Hematopoietic multipotent progenitor cell treated with erythropoietin and hydrocortisone succinate and interleukin-3 and kit ligand, for 6 days (in vitro differentiated cells): ENCODE data around the gene DCLK3.

Experiments
- DNase-seq: peaks from one replicate; pipeline ENCODE4 v3.0.0-alpha.2; 2015

Gene DCLK3

DNA sequence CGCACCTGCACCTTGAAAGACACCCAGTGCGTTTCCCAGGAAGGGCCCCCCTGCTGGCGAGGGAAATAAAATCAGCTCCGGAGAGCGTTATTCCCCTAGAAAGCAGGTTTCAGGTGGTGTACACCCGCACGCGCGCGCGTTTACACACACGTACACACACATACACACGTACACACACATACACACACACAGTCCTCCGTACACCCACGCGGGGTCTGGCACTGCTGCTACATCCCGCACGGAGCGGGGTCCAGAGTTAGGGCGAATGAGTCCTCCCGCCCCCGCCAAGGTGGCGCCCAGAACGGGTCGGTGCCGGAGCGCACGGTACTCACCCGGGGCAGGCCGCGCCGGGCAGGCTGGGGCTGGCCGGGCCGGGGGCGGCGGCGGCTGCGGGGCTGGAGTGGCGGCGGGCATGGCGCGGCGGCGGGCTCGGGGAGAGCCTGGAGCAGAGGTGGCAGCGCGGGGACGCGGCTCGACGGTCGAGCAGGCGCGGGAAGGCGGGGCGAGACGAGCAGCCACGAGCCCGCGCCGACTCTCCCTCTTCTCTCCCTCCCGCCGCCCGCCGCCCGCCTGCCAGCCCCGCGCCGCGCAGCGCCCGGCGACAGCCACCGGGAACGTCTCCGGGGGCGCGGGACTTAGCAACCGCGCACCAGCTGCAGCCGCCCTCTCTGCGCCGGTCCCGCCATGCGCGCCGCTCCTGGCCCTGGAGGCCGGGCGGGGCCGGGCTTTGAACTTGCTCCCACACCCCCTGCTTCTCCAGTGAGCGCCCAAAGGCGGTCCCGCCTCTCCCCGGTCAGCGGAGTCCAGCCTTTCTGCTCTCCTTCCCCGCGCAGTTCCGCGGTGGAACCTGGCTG, at the start of gene DCLK3:
DCLK3 (minus strand) TSS at position 704 of the 854 bp plus-strand sequence; CDS start at position 414, 290 bp downstream.
- peak; percentile 29 for DNase-seq

DNA sequence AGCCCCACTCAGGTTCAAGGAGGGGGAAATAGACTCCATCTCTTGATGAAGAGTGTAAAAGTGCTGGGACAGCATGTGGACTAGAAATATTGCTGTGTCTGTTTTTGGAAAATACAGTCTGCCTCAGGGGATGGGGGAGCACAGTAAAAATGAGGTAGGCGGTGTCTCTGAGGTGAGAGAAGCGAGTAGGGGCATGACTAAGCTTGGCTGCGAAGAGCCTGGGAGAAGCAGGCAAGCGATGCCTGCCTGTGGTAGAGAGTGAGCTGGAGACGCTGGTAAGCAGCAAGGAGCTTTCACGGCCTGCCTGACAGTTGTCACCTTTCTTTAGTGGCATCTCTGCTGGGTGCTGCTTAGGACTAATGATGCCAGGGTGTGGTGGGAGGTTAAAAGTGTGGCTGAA, 49.0 kb upstream of the DCLK3 start:
- DNase-seq: no peak

DNA sequence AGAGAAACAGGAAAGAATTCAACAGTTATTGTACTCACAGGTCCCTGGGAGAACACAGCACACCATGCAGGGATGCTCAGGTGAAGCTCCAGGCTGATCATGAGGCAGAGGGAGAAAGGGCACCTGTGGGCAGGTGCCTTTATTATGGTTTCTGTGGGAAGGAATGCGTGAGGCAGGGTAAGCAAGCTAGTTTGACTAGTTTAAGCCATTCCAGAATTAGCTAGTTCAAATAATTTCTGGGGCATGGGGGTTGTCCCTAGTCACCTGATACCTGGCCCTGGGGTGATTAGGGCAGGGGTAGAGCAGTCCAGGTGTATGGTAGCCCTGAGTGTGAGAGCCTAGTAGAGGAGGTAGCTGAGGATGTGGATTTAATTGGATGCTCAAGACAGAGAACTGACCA, 47.9 kb upstream of the DCLK3 start:
- DNase-seq: no peak

DNA sequence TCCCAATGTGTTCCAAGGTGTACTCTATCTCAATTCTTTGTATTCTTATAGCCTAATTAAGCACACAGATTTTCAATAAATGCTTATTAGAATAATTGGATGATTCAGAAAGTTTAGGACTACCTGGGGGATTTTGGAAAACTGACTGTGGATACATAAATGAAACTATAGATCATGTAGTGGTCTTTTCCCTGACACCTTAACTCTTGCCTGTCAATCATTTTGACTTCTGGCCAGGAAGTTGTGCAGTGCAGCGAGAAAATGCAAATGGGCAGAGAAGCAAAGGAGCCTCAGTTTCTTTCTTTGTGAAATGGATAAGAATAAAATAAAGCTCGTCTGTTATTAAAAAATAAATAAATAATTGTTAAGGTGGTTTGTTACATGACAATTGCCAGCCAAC, 47.4 kb upstream of the DCLK3 start:
- DNase-seq: no peak

GRCh38 chr3:36804295-36805055, 40.1 kb upstream of the DCLK3 start:
- DNase-seq: no peak

DNA sequence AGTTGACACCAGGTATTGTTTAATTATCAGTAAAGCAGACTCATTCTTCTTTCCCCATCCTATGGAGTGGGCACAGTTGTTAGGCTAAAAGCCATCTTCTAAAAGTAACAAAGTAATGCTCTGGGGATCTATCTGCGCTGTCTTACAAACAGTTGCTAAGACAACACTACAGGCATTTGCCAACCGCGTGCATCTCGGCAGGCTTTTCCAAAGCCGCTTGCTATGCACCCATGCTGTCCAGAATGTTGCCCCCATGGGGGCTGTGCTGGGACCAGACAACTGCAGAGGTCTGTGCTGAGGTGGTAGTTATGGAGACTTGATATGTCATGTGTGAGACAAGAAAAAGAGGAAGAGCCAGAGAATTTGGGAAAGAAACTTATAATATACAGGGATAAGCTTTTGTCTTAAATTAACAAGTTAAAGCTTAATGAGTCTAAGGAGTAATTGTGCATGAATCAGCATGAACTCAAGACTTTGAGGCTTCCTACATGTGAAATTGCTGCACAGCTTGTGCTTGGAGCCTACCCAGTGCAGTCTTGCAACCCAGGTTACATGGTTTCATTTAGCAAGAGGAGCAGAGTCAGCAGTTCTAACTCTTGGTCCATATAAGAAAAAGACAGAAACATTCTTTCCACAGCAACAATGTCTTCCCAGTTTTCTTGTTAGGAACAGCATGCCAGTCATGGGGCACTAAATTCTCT, 38.9 kb upstream of the DCLK3 start:
- DNase-seq: no peak

DNA sequence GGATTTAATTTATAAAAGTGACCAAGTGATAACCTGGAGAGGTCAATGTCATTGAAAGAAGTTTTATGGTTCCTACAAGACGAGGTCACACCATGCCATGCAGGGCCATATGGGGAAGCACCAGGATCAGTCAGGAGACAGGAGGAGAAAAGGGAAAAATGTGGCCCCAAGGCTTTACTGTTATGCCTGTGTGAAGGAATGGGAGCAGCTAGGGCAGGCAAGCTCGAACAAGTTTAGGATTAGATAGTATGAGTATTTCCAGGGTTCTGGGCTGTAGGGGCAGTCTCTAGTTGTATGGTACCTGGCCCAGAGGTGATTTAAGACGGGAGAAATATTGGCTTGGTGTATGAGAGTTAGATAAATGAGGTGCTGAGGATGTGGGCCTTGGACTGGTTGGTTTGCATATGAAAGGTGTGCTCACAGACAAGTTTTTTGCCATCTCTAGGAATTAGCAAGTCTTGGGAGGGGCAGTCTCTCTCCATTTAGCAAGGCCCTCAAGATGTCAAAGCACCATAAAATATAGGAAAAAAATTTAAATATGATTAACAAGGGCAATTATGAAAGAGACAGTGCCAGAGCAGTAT, 36.3 kb upstream of the DCLK3 start:
- DNase-seq: no peak

- DNase-seq: no peak
These were observed 32.5 kb upstream of the DCLK3 start for GRCh38 chr3:36796881-36797280.

GRCh38 chr3:36796161-36796560, 31.8 kb upstream of the DCLK3 start:
- no peak for DNase-seq

DNA sequence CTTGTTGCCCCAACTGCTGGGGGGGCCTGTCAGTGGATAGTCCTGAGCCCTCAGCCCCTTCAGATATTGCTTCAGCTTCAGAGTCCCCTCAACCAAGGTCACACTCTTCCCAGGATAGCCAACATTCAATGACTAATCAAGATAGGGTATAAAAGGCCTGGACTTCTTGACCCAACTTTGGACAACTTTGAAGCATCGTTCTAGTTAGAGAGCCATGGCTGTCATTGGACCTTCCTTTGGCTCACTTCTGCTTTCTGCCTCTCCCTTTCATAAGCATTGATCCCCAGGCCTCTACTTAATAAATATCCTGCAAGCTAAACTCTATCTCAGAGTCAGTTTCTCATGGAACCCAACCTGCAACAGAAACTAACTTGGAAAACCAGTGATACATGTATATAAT, 31.3 kb upstream of the DCLK3 start:
- DNase-seq: no peak

- DNase-seq: peak; percentile 56
These were observed 28.0 kb upstream of the DCLK3 start for GRCh38 chr3:36792342-36792741.

DNA sequence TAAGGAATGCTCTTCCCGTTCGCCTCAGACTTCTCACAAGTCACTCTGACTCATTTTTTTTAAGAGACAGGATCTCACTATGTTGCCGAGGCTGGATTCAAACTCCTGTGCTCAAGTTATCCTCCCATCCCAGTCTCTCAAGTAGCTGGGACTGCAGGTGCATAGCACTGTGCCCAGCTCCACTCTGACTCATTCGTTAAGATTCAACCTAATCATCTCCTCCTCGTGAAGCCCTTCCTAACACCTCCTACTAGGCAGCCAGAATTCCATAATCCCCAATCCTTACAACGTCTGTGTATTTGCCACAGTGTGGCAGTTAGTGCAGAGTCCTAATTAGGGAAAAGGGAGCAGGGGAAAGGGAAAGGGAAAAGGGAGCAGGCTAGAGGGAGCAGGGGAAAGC, 26.4 kb upstream of the DCLK3 start:
- no peak for DNase-seq

- DNase-seq: peak; percentile 50
These were observed 22.9 kb upstream of the DCLK3 start for GRCh38 chr3:36786921-36787890.

DNA sequence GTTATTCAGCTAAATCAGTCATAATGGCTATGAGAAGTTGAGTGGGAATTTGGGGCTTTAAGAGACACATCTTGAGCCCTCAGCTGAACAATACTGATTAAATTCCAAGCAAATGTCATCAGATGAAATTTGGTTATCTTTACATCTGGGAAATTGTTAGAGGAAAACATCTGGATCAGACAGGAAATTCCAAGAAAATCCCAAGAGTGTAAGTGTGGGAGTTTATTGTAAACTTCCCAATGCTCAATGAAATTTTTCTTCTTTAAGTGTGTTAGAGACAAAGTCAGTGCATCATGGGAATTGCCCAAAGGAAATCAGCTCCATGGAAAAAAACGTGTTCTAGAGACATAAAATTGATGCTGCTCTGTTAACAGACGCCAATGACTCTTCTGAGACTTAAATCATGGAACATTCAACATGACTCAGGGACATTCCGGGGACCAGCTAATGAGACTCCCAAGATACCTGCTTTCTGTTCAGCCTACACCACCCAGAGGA, 19.8 kb upstream of the DCLK3 start:
- no peak for DNase-seq

GRCh38 chr3:36777424-36778218, 13.3 kb upstream of the DCLK3 start:
- DNase-seq: no peak

DNA sequence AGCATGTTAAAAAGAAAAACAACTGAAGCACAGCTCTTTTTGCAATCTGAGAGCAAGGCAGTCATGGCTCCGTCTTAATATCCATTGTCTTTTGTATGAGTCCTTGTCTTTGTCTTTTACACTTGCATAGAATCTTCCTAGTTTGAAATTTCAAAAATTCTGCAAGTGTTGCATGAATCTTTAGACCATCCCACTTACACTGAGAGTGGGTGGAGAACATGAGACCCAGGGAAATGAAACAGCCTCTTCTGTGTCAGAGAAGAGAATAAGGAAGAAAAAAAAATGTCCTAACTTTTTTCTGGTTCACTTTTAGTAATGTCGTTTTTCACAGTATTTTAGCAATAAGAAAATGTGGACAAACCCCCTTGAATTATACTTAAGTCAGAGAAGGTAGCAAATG, 12.1 kb upstream of the DCLK3 start:
- no peak for DNase-seq

DNA sequence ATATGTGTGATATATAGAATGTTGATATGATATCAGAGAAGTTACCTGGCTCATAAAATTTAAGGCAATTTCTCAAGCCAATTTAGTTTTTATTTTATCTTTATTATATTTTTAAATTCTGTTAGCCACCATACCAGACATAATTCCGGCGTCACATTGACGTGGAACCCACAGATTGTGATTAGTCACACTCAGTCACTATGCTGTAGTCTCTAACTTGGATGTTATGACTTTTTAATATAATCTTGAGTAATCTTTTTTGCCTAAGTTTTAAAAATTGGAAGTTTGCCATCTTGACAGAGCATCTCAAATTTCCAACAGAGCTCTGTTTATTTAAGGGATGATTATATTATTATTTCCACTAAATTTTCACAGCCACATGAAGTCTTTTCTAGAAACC, 9.7 kb upstream of the DCLK3 start:
- DNase-seq: no peak

GRCh38 chr3:36771931-36772330, 7.6 kb upstream of the DCLK3 start:
- DNase-seq: no peak

- no peak for DNase-seq
These were observed 5.6 kb upstream of the DCLK3 start for GRCh38 chr3:36769926-36770325.

- no peak for DNase-seq
These were observed 751 bp upstream of the DCLK3 start for GRCh38 chr3:36765104-36765503.

DNA sequence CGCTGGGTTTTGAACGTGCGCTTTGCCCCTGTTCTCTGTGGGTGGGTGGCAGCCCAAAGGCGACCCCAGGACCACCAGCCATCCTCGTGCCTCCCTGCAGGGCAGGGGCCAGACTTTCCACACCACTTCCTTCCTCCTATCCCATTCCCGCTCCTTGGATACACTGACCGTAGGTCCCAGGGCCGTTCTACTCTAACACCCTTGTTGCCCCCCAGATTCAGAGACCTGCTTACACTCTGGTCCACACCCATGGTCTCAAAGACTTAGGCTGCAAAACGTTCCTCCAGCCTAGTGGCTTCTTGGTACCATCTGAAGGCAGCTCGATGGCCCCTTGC, 318 bp upstream of the DCLK3 start:
- no peak for DNase-seq
